C4-2B (cell line): Measurements from ENCODE around the gene SMIM8.

ENCODE experiments used
- ZFX ChIP-seq: fragments of 450-650 bp; IDR thresholded peaks from 2 replicates; pipeline ENCODE4 v1.6.1; 2017
- TF ChIP-seq, protein P1 (sequence below): fragments of 450-650 bp; conservative IDR thresholded peaks from 2 replicates; pipeline ENCODE4 v1.5.1; 2017; ENCODE audit warnings: mild to moderate bottlenecking

DNA sequence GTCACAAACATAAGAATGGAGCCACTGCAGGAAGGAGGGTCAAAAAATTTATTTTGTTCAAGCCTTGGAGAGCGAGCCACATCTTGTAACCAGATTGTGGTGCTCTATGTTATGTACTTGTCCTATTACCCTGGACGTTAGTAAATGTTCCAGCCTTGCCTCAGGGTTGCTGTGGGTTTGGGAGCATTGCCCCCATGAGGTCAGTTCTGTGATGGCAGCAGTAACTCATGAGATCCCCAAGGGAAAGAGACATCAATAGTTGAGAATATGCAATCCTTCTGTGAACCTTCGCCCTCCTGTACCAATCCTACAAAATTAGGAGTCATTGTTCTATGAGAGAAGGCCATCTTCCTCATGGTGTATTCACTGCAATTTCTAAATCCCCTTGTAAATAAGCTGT is 68.9 kb downstream of the SMIM8 start:
- TF ChIP-seq, protein P1, sequence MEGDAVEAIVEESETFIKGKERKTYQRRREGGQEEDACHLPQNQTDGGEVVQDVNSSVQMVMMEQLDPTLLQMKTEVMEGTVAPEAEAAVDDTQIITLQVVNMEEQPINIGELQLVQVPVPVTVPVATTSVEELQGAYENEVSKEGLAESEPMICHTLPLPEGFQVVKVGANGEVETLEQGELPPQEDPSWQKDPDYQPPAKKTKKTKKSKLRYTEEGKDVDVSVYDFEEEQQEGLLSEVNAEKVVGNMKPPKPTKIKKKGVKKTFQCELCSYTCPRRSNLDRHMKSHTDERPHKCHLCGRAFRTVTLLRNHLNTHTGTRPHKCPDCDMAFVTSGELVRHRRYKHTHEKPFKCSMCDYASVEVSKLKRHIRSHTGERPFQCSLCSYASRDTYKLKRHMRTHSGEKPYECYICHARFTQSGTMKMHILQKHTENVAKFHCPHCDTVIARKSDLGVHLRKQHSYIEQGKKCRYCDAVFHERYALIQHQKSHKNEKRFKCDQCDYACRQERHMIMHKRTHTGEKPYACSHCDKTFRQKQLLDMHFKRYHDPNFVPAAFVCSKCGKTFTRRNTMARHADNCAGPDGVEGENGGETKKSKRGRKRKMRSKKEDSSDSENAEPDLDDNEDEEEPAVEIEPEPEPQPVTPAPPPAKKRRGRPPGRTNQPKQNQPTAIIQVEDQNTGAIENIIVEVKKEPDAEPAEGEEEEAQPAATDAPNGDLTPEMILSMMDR = peak; percentile 19
- no peak for TF ChIP-seq ZFX
